Mesenteric fat pad (tissue), 1 donor: ENCODE measurements around the gene CD209. TPM values are rescaled to one million over a fixed set of nuclear protein-coding genes. Genes with fewer than 3 reads are reported as not detected.
A peak's percentile ranks its signal among the peaks of the same experiment; 100 is the strongest.

Experiments
- DNase-seq: peaks from one replicate; pipeline ENCODE4 v3.0.0-alpha.2; 2020; ENCODE audit warnings: low spot score
- long read RNA-seq: library from polyadenylated mRNA; unstranded; transcript quantifications from one replicate; pipeline ENCODE4 v2.0.0, GENCODE V29; 2020
- total RNA-seq: library from RNA; stranded (reverse); fragmentation: NEBNext Ultra II Directional; extraction: Animal tissue kit (Norgen Biotek cat#: 25700); gene quantifications from one replicate; pipeline ENCODE4 v1.2.1, GENCODE V29; 2021
- donor health status: DM: yes; HTN: yes; CAD: no.

Gene CD209
- 63.5 TPM for total RNA-seq
- long read RNA-seq, partial matches to known transcripts, result 0 of 6 reads
- long read RNA-seq, other reads (novel, unspliced or antisense), result 5 of 6 reads

GRCh38 chr19:7746903-7747884 lies at the start of gene CD209:
Gene CD209, minus strand, starts transcription at chr19:7747534. Its CDS starts 23 bp downstream, at chr19:7747511.
- DNase-seq, result peak; percentile 64

GRCh38 chr19:7795555-7796161 lies 48.3 kb upstream of the CD209 start:
- no peak for DNase-seq

GRCh38 chr19:7793493-7793892 lies 46.2 kb upstream of the CD209 start:
- no peak for DNase-seq

- DNase-seq, result peak; percentile 20
These were observed 45.4 kb upstream of the CD209 start for GRCh38 chr19:7792701-7793100.

GRCh38 chr19:7792281-7792680 lies 44.9 kb upstream of the CD209 start:
- no peak for DNase-seq

- peak; percentile 77 for DNase-seq
These were observed 43.1 kb upstream of the CD209 start for GRCh38 chr19:7790416-7790815.

GRCh38 chr19:7789447-7789846 lies 42.1 kb upstream of the CD209 start:
- peak; percentile 83 for DNase-seq

- DNase-seq, result peak; percentile 43
These were observed 41.6 kb upstream of the CD209 start for GRCh38 chr19:7788933-7789323.

- DNase-seq, result peak; percentile 71
These were observed 41.0 kb upstream of the CD209 start for GRCh38 chr19:7788178-7788932.

- no peak for DNase-seq
These were observed 40.4 kb upstream of the CD209 start for GRCh38 chr19:7787602-7788177.

- DNase-seq, result peak; percentile 68
These were observed 39.8 kb upstream of the CD209 start for GRCh38 chr19:7787141-7787540.

- no peak for DNase-seq
These were observed 37.5 kb upstream of the CD209 start for GRCh38 chr19:7784856-7785255.

- DNase-seq, result peak; percentile 62
These were observed 36.7 kb upstream of the CD209 start for GRCh38 chr19:7783991-7784423.

- peak; percentile 33 for DNase-seq
These were observed 33.8 kb upstream of the CD209 start for GRCh38 chr19:7781157-7781556.

- DNase-seq, result peak; percentile 76
These were observed 32.5 kb upstream of the CD209 start for GRCh38 chr19:7779631-7780486.

- DNase-seq, result no peak
These were observed 30.7 kb upstream of the CD209 start for GRCh38 chr19:7778081-7778480.

GRCh38 chr19:7775761-7776160 lies 28.4 kb upstream of the CD209 start:
- peak; percentile 12 for DNase-seq

- peak; percentile 72 for DNase-seq
These were observed 26.5 kb upstream of the CD209 start for GRCh38 chr19:7773841-7774240.

- no peak for DNase-seq
These were observed 25.5 kb upstream of the CD209 start for GRCh38 chr19:7772752-7773291.

GRCh38 chr19:7771072-7771471 lies 23.7 kb upstream of the CD209 start:
- peak; percentile 37 for DNase-seq
